ENCODE results near the gene RAB27A.

RAB27A gene

GRCh38 chr15:55221090-55222011 lies 68.3 kb downstream of the RAB27A start:
- DNase-seq = no peak

DNA sequence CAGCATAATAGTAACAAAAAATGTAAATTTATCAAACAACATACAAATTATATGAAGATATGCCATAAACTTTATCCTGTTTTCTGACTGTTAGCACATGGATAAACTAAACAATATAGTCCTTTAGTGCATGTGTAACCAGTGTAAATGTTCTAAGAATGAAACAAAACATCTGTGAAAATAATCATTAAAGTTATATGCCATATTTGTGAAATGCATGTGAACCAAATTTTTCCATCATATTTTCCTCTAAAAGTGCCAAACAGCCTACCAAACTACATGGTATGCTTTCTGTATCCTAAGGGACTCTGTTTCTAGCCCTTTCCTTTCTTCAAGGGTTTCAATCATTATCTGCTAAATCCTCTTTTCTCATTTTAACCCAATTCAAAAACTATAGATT lies 69.0 kb downstream of the RAB27A start:
- no peak for DNase-seq

DNA sequence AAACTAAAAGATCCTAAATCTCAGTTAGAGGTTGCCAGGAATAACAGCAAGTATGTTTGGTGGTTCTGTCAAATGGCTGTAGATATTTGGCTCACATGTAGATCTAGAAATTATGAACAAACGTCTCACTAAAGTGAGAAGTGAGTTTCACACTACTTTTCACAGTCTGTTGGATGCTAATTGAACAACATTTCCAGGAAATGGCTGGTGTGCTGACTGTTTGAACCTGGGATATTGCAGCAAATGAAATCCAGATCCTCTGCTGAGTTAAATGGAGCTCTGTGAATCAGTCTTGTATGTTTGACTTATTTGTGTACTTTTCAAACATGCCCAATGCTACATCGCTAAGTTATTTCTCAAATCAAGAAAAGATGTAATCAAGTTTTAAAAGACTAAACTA lies 71.6 kb downstream of the RAB27A start:
- no peak for DNase-seq

- DNase-seq = no peak
Measured at GRCh38 chr15:55204464-55204863, 85.1 kb downstream of the RAB27A start.

DNA sequence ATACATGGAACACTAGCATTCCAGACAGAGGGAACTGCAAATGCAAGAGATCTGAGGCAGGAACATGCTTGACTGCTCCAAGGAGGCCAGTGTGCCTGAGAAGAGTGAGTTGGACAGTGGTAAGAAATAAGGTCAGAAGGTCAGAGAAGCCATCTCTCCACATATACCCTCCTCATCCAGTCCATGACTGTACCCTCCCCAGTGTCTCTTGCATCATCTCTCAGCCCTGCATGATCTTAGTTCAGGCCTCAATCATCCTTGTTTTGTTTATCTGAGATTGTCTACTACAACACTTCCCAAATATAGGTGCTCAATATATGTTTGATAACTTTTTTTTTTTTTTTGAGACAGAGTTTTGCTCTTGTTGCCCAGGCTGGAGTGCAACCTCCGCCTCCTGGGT lies 87.4 kb downstream of the RAB27A start:
- no peak for DNase-seq

DNA sequence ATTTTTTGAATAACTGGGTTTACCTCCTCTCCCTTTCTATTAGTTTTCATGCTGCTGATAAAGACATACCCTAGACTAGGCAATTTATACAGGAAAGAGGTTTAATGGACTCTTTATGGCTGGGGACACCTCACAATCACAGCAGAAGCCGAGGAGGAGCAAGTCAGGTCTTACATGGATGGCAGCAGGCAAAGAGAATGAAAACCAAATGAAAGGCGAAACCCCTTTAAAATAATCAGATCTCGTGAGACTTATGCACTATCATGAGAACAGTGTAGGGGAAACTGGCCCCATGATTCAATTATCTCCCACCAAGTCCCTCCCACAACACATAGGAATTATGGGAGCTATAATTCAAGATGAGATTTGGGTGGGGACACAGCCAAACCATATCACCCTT lies 90.9 kb downstream of the RAB27A start:
- DNase-seq = no peak

GRCh38 chr15:55197719-55198118 lies 91.9 kb downstream of the RAB27A start:
- no peak for DNase-seq

DNA sequence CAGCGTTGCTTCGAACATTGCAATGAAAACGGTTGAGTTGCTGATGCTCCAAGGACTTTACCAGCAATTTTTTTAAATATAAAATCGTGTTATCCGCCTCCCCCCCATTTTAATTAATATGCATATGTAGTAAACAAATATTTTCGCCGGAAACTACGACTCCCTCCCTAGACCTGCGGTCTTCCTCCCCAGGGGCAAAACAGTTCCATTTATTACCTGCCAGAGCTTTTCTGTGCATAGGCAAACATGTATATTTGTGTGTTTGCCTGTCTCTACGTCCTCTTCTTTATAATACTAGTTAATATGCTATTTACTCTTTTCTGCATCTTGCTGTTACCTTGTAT lies 92.3 kb downstream of the RAB27A start:
- DNase-seq = no peak

DNA sequence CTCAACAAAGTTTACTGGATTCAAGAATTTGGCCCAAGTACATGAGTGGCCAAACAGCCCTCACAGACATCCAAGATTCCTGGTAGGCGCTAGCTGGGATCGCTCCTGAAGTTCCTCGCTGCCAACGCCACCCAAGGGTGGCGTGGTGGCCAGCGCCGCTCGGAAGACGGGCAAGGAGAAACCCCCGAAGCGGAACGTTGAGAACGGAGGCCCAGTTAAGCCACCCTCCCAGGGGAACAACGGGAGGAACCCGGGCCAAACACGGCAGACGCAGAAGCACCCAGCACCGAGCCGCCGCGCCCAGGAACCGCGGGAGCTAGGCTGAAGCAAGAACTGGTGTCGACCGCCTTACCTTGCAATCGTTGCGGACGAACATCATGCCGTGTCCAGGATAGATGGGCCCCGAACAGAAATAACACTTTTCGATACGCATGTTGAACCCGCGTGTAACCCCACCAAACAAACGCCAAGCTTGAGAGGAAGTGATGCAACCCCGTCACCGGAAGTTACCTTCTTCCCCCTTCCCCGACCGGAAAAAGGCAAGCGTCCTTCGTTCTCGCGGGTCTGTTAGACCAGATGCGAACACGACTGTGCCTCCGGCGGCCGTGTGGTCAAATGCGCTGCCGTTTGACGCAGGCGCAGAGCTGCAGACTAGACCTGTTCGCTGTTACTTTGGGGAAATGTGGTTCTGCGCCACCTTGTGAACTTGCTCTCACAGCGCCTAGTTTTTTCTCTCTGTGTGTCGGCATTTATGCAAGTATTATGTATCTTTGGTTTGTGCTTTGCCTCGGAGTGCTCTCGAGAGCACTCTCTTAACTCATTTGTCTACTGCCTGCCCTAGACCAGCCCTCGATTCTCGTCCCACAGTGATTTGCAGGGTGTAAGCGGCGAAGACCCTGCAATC lies 92.9 kb downstream of the RAB27A start, which contains the start of gene RSL24D1:
Gene RSL24D1 (minus strand): TSS at position 484 of the 904 bp plus-strand sequence. CDS start 51 bp downstream, at position 433.
- DNase-seq = peak; percentile 98

DNA sequence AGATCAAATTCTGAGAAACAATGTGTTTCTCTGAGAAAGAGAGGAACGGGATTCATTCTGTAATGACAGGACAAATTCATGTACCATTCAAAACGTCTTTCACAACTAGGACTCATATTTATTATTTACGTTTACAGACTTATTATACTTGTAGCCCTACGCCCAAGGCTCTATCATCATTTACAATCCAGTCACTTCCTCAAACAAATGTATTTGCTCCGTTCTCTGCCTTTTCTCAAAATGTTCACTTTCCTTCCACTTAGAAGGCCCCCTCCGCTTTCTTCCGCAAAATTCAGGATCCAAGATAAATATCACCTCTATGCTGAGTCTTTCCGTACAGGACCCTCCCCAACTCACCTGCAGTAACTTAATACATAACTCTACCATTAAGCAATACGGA lies 93.6 kb downstream of the RAB27A start:
- no peak for DNase-seq

DNA sequence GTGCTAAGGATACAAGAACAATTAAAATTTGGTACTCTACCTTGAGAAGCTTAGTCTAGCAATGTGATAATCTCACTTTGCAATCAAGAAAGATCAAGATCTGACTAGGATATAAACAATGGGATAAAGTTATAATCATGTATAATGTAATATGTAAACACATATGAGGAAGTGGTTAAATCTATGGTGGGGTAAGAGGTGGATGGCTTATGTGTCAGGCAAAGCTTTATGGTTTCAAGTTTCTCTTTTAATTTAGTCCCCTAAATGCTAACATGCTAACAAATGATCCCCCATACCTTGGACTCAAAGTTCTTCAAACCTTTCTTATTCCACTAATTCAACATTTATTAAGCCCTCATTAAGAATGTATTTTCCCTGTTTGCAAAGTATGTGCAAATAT lies 95.4 kb downstream of the RAB27A start:
- no peak for DNase-seq

GRCh38 chr15:55186331-55186730 lies 103.3 kb downstream of the RAB27A start:
- DNase-seq = no peak

GRCh38 chr15:55183679-55184078 lies 105.9 kb downstream of the RAB27A start:
- no peak for DNase-seq

GRCh38 chr15:55179141-55179540 lies 110.5 kb downstream of the RAB27A start:
- DNase-seq = no peak

GRCh38 chr15:55170361-55170760 lies 119.3 kb downstream of the RAB27A start:
- no peak for DNase-seq

DNA sequence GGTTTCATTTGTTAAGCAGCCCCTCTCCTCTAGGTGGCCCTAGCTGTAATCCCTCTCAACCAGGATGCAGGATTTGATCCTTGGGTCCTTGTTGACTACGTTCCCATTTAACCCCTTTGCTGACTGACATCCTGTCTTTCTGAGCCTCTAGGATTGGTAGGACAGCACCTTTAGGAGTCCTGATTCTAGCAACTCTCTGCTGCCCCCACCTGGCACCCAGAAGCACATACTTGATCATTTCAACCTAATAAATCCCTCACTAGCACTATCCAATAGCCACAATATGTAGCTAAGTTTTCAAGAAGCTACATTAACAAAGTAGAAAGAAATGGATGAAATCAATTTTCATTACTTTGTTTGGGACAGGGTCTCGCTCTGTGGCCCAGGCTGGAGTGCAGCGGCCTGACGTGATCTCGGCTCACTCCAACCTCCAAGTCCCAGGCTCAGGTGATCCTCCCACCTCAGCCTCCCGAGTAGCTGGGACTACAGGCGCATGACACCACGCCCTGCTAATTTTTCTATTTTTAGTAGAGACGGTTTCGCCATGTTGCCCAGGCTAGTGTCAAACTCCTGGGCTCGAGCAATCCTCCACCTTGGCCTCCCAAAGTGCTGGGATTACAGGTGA lies 121.2 kb downstream of the RAB27A start:
- DNase-seq = peak; percentile 70

DNA sequence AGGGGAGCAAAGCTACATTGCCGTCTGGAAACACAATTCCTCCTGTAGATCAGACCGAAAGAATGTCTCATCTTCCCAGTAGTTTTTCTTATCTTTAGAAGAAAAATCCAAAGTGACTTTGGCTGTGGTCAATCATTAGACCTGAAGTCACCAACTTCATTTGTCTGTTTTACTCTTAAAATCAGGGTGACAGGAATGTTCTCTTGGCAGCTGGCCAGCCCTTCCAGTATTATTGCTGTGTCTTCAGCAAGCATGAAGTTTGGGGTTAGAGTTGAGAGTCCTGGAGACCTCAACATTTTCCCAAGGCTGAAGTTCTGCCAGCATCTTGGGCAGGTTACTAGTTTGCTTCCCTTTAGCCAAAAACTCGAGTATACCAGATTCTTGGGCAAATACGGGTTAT lies 125.3 kb downstream of the RAB27A start:
- DNase-seq = no peak
